HepG2 (cell line): ENCODE results near the gene IKZF3. TPM values are rescaled to one million over a fixed set of nuclear protein-coding genes. Genes with fewer than 3 reads are reported as not detected.

Experiments used
- ATAC-seq: fragments of 200-7000 bp; cut with Tn5 transposase; 3 replicates; pipeline ENCODE4 v1.9.1; 2020; ENCODE audit warnings: mild to moderate bottlenecking, moderate library complexity
- BruUV-seq: library from RNA; stranded (reverse); fragments of 400-500 nt; replicated peaks from 2 replicates; lab custom pipeline; 2021; lab: Mats Ljungman, UMichigan
- CTCF ChIA-PET: fragments of 300-600 bp; formaldehyde crosslinking; extraction: SDS; loops from one replicate; lab custom pipeline; 2021; ENCODE audit warnings: low total read pairs, inconsistent platforms, low intra/inter-chr PET ratio; lab: Yijun Ruan, JAX
- POLR2A ChIA-PET: fragments of 350-600 bp; sonication (Branson Sonifier 250); formaldehyde crosslinking; loops from one replicate; lab custom pipeline; 2020; ENCODE audit warnings: antibody characterized with exemption, inconsistent platforms; lab: Yijun Ruan, JAX
- DNase-seq: peaks from one replicate; pipeline ENCODE4 v3.0.0-alpha.2; 2015; ENCODE audit warnings: low spot score
- FAIRE-seq: peaks from 3 replicates; lab custom pipeline; 2011; peaks lifted over from hg19 to GRCh38; lab: Jason Lieb, UNC
- H2AFZ ChIP-seq: one replicate; pipeline ENCODE4 v1.6.1; 2011; ENCODE audit warnings: low read length, inconsistent platforms
- H3K27ac ChIP-seq: fragments of 300-600 bp; 3 replicates; pipeline ENCODE4 v1.8.0; 2011; ENCODE audit warnings: mixed run types, mild to moderate bottlenecking, mixed read lengths, low read length, inconsistent platforms; ENCODE audit not compliant: insufficient read depth; ENCODE audit errors: extremely low read length
- H3K27me3 ChIP-seq, 2 experiments: fragments of 200-600 bp in 1 of 2; 2 replicates in 1 of 2; 3 replicates in 1 of 2; pipeline versions ENCODE4 v1.6.0 to v1.8.0; 2011; ENCODE audit warnings: low read length in 2 of 2, mild to moderate bottlenecking in 2 of 2, moderate library complexity in 2 of 2, inconsistent platforms in 1 of 2; ENCODE audit not compliant: insufficient read depth in 2 of 2, control insufficient read depth in 1 of 2
- H3K36me3 ChIP-seq, 2 experiments: fragments of 200-600 bp in 1 of 2; replicated peaks in 1 of 2; 2 replicates in 1 of 2; 3 replicates in 1 of 2; pipeline versions ENCODE4 v1.5.1 to v1.8.0; 2011; ENCODE audit warnings: low read length in 2 of 2, inconsistent platforms in 1 of 2; ENCODE audit not compliant: insufficient read depth in 2 of 2, control insufficient read depth in 1 of 2
- H3K4me1 ChIP-seq: 2 replicates; pipeline ENCODE4 v1.5.1; 2012; ENCODE audit warnings: low read length, inconsistent platforms; ENCODE audit not compliant: insufficient read depth
- H3K4me2 ChIP-seq: 2 replicates; pipeline ENCODE4 v1.6.0; 2011; ENCODE audit warnings: low read depth, low read length, inconsistent platforms
- H3K4me3 ChIP-seq, 3 experiments: fragments of 200-600 bp in 1 of 3; sonication (generic), shearing (Covaris generic) in 1 of 3; replicated peaks in 1 of 3; 2 replicates each; pipeline ENCODE4 v1.5.1; 2011 to 2016; ENCODE audit warnings: low read length in 3 of 3, inconsistent platforms in 2 of 3, low read depth in 2 of 3, mild to moderate bottlenecking in 2 of 3, control low read depth in 1 of 3, mixed read lengths in 1 of 3; ENCODE audit not compliant: insufficient read depth in 1 of 3
- H3K79me2 ChIP-seq: one replicate; pipeline ENCODE4 v1.6.1; 2011; ENCODE audit warnings: low read length, inconsistent platforms; ENCODE audit not compliant: insufficient read depth
- H3K9ac ChIP-seq: 2 replicates; pipeline ENCODE4 v1.6.0; 2011; ENCODE audit warnings: mild to moderate bottlenecking, low read depth, low read length, inconsistent platforms; ENCODE audit not compliant: insufficient read depth
- H3K9me3 ChIP-seq: 2 replicates; pipeline ENCODE4 v1.5.1; 2012; ENCODE audit warnings: mild to moderate bottlenecking, low read length
- H4K20me1 ChIP-seq: 2 replicates; pipeline ENCODE4 v1.6.0; 2011; ENCODE audit warnings: inconsistent platforms, mild to moderate bottlenecking, low read length, moderate library complexity; ENCODE audit not compliant: insufficient read depth
- CREBL2 ChIP-seq: sonication (generic); formaldehyde crosslinking; IDR thresholded peaks from 2 replicates; pipeline ENCODE4 v1.8.1; 2023; ENCODE audit warnings: missing genetic modification reagents, mild to moderate bottlenecking, borderline replicate concordance
- E2F5 ChIP-seq: sonication (generic); formaldehyde crosslinking; conservative IDR thresholded peaks from 2 replicates; pipeline ENCODE4 v1.4.0; 2020; ENCODE audit warnings: missing genetic modification reagents
- EHMT2 ChIP-seq: fragments of 200-600 bp; sonication (generic); IDR thresholded peaks from 2 replicates; pipeline ENCODE4 v1.7.0; 2017; ENCODE audit warnings: antibody characterized with exemption, low read depth, low read length, borderline replicate concordance
- EZH2 ChIP-seq: conservative IDR thresholded peaks from 2 replicates; pipeline ENCODE4 v1.6.1; 2012; ENCODE audit warnings: mild to moderate bottlenecking, low read depth, low read length, moderate library complexity
- HIVEP1 ChIP-seq: sonication (generic); formaldehyde crosslinking; IDR thresholded peaks from 2 replicates; pipeline ENCODE4 v1.4.0; 2020; ENCODE audit warnings: mild to moderate bottlenecking, missing genetic modification reagents
- HMGA1 ChIP-seq: sonication (generic); formaldehyde crosslinking; conservative IDR thresholded peaks from 2 replicates; pipeline ENCODE4 v1.4.0; 2020; ENCODE audit warnings: missing genetic modification reagents
- MTF1 ChIP-seq: sonication (generic); formaldehyde crosslinking; IDR thresholded peaks from 2 replicates; pipeline ENCODE4 v1.5.0; 2020; ENCODE audit warnings: missing genetic modification reagents
- MXI1 ChIP-seq: IDR thresholded peaks from 3 replicates; pipeline ENCODE4 v1.6.1; 2012; ENCODE audit warnings: low read depth, low read length, inconsistent platforms, borderline replicate concordance
- PAX8 ChIP-seq: sonication (generic); formaldehyde crosslinking; IDR thresholded peaks from 2 replicates; pipeline ENCODE4 v1.8.0; 2022; ENCODE audit warnings: mild to moderate bottlenecking, missing genetic modification reagents, borderline replicate concordance
- REXO4 ChIP-seq: sonication (generic); formaldehyde crosslinking; IDR thresholded peaks from 2 replicates; pipeline ENCODE4 v1.8.0; 2022; ENCODE audit warnings: missing genetic modification reagents, mild to moderate bottlenecking, borderline replicate concordance
- RFXANK ChIP-seq: IDR thresholded peaks from 2 replicates; pipeline ENCODE4 v1.6.1; 2016
- SYNCRIP ChIP-seq: fragments of 200-400 bp; formaldehyde crosslinking; IDR thresholded peaks from 2 replicates; pipeline ENCODE4 v1.6.1; 2018; ENCODE audit warnings: mild to moderate bottlenecking, low read depth, low read length; ENCODE audit not compliant: insufficient read depth
- ZFAT ChIP-seq: sonication (generic); formaldehyde crosslinking; conservative IDR thresholded peaks from 2 replicates; pipeline ENCODE4 v1.8.1; 2023; ENCODE audit warnings: missing genetic modification reagents, inconsistent platforms
- ZNF234 ChIP-seq: sonication (generic); formaldehyde crosslinking; conservative IDR thresholded peaks from 2 replicates; pipeline ENCODE4 v1.5.1; 2020; ENCODE audit warnings: mild to moderate bottlenecking, missing genetic modification reagents
- ZNF333 ChIP-seq: sonication (generic); formaldehyde crosslinking; IDR thresholded peaks from 2 replicates; pipeline ENCODE4 v1.4.0; 2020; ENCODE audit warnings: mild to moderate bottlenecking, missing genetic modification reagents, borderline replicate concordance
- ZNF556 ChIP-seq: sonication (generic); formaldehyde crosslinking; IDR thresholded peaks from 2 replicates; pipeline ENCODE4 v1.4.0; 2020; ENCODE audit warnings: mild to moderate bottlenecking, missing genetic modification reagents, borderline replicate concordance
- ZNF7 ChIP-seq: IDR thresholded peaks from 2 replicates; pipeline ENCODE4 v1.6.1; 2016; ENCODE audit warnings: missing biosample characterization, missing genetic modification reagents
- ZNF775 ChIP-seq: sonication (generic); formaldehyde crosslinking; IDR thresholded peaks from 2 replicates; pipeline ENCODE4 v1.4.0; 2020; ENCODE audit warnings: missing genetic modification reagents, mild to moderate bottlenecking, moderate library complexity, borderline replicate concordance
- WGBS: methylation state at CpG from one replicate; pipeline ENCODE4 v1.1.6; 2017; ENCODE audit warnings: low lambda C conversion rate; 5-methylcytosine and 5-hydroxymethylcytosine counted together
- in situ Hi-C: cut with HindIII; loops from 2 replicates; pipeline ENCODE4 v1.10.0; 2017; ENCODE audit warnings: low pct_unique_long_range_greater_than_20kb; ENCODE audit not compliant: extremely low pct_ligation_motif_present
- intact Hi-C: fragments of 100-400 bp; cut with micrococcal nuclease; formaldehyde crosslinking; loops from one replicate; pipeline ENCODE4 v1.10.0; 2022; ENCODE audit not compliant: unreplicated experiment
- polyA plus RNA-seq, 8 experiments: library from polyadenylated mRNA; depleted of rRNA in 3 of 8; stranded (reverse) in 7 of 8; unstranded in 1 of 8; fragments of >200 nt; fragmentation: Illumina TruSeq in 4 of 8; extraction: Trizol in 4 of 8; gene quantifications; 2 replicates each; pipeline versions ENCODE4 v1.2.1 to v1.2.3, GENCODE V29; 2011 to 2016; ENCODE audit warnings: low read depth in 4 of 8, missing spikeins in 1 of 8, mixed read lengths in 1 of 8; ENCODE audit not compliant: insufficient read depth in 1 of 8
- total RNA-seq, 5 experiments: library from RNA; depleted of rRNA; stranded (reverse); fragments of >200 nt; fragmentation: Illumina TruSeq; extraction: Trizol; gene quantifications; 2 replicates each; pipeline ENCODE4 v1.2.3, GENCODE V29; 2016; ENCODE audit warnings: low read depth in 1 of 5
- TF ChIP-seq, protein P1 (sequence below): sonication (generic); formaldehyde crosslinking; IDR thresholded peaks from 2 replicates; pipeline ENCODE4 v1.8.0; 2022; ENCODE audit warnings: missing genetic modification reagents, mild to moderate bottlenecking, borderline replicate concordance
- TF ChIP-seq, protein P2 (sequence below): fragments of 450-650 bp; IDR thresholded peaks from 2 replicates; pipeline ENCODE4 v1.6.1; 2017

The IKZF3 gene
- total and polyA plus RNA-seq, 2 of the 13 experiments (the other 11 are each of a cell fraction or from before 2014, with no cell fraction given): not detected

DNA sequence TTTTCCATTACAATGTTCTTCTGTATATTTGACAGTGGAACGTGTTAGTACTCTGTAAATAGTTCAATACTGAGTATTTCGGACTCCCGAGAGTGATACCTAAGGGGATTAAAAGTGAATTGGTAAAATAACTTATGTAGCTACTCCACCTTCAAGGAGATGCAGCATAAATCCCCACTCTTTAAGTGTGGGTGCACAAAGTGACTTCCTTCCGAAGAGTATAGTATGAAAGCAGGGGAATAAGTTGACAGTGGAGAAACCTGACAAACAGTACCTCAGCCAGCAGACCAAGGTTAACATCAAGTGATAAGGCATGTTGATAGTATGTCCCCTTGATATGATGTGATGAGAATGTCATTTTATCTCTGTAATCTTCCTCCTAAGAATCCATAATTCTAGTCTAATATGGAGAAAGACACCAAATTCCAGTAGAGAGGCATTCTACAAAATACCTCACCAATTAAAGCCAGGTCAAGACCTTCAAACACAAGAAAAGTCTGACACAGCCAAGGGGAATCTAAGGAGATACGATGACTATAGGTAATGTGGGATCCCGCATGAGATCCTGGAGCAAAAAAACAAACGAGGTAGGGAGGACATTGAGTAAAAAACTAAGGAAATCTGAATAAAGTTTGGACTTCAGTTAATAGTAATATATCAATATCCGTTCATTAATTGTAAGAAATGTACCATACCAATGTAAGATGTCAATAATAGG is 2.1 kb upstream of the IKZF3 start (continued):
- TF ChIP-seq, protein P1, sequence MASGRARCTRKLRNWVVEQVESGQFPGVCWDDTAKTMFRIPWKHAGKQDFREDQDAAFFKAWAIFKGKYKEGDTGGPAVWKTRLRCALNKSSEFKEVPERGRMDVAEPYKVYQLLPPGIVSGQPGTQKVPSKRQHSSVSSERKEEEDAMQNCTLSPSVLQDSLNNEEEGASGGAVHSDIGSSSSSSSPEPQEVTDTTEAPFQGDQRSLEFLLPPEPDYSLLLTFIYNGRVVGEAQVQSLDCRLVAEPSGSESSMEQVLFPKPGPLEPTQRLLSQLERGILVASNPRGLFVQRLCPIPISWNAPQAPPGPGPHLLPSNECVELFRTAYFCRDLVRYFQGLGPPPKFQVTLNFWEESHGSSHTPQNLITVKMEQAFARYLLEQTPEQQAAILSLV: no peak
- TF ChIP-seq SYNCRIP: no peak
- TF ChIP-seq, protein P2, sequence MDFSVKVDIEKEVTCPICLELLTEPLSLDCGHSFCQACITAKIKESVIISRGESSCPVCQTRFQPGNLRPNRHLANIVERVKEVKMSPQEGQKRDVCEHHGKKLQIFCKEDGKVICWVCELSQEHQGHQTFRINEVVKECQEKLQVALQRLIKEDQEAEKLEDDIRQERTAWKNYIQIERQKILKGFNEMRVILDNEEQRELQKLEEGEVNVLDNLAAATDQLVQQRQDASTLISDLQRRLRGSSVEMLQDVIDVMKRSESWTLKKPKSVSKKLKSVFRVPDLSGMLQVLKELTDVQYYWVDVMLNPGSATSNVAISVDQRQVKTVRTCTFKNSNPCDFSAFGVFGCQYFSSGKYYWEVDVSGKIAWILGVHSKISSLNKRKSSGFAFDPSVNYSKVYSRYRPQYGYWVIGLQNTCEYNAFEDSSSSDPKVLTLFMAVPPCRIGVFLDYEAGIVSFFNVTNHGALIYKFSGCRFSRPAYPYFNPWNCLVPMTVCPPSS: no peak
- TF ChIP-seq MTF1: no peak
- no peak for TF ChIP-seq ZNF7 (CRISPR knock-in tag)

- Histone ChIP-seq H3K9me3 (no peaks in the 10 kb centered on the region), H3K27me3 (peaks cover 6 to 48% of the 10 kb centered on the region in 2 experiments), H3K79me2 (no peaks in the 10 kb centered on the region), H3K36me3 (no peaks in the 10 kb centered on the region), H3K27ac (no peak overlapping the region), H3K4me3 (no peak overlapping the region), H3K4me1 (peaks cover 5% of the 10 kb centered on the region), H2AFZ (no peak overlapping the region), H4K20me1 (no peaks in the 10 kb centered on the region), H3K4me2 (no peak overlapping the region), H3K9ac (no peak overlapping the region)
- DNase-seq (no peak), FAIRE-seq (no peak), ATAC-seq (no peak)
- WGBS: 44% methylated on average over 7 of the region's 7 CpGs
- BruUV-seq: no TSS peak
- ChIA-PET CTCF (no interaction called here), POLR2A (interaction anchor here (1.3 kb wide), 1 partner anchor 41 kb away, joined by 3 read pairs; no protein-coding TSS in a partner anchor)
- intact Hi-C loops: loop anchor here (10.0 kb wide), 1 partner anchor 89 kb away; no protein-coding TSS in a partner anchor
- in situ Hi-C loops: no loop called here
- TF ChIP-seq MXI1: no peak
- no peak for TF ChIP-seq EHMT2
- no peak for TF ChIP-seq CREBL2 (CRISPR knock-in tag)
- TF ChIP-seq ZNF775 (CRISPR knock-in tag): no peak
- TF ChIP-seq E2F5 (CRISPR knock-in tag): no peak
- TF ChIP-seq RFXANK (CRISPR knock-in tag): no peak
- TF ChIP-seq ZFAT: no peak
- TF ChIP-seq HMGA1 (CRISPR knock-in tag): no peak
- no peak for TF ChIP-seq ZNF333 (CRISPR knock-in tag)
- TF ChIP-seq PAX8 (CRISPR knock-in tag): no peak
- TF ChIP-seq ZNF234 (CRISPR knock-in tag): 0 out of 2 replicates have a peak, but pooled peaks have one; percentile 34
- TF ChIP-seq REXO4: no peak
- no peak for TF ChIP-seq HIVEP1 (CRISPR knock-in tag)
- peak; percentile 91; the same call in 1 of the 2 replicates for TF ChIP-seq EZH2
- TF ChIP-seq ZNF556 (CRISPR knock-in tag): no peak
Measured at GRCh38 chr17:39863244-39863917, 731 bp downstream of the IKZF3 start.
